Fibroblast of lung (primary cell): Measurements from ENCODE around the gene UGT1A1.

ENCODE experiments used
- CTCF ChIP-seq, 2 donors: IDR thresholded peaks in 1 of 2; conservative IDR thresholded peaks in 1 of 2; 1 replicate in 1 of 2; 2 replicates in 1 of 2; pipeline ENCODE4 v1.5.1; 2011 to 2012; ENCODE audit warnings: low read length in 2 of 2, control low read depth in 1 of 2, inconsistent platforms in 1 of 2, low read depth in 1 of 2, mild to moderate bottlenecking in 1 of 2
- EZH2 ChIP-seq: IDR thresholded peaks from 2 replicates; pipeline ENCODE4 v1.5.1; 2012; ENCODE audit warnings: low read length, control low read depth, mild to moderate bottlenecking; ENCODE audit errors: missing control alignments

GRCh38 chr2:233816334-233816733 lies 56.3 kb downstream of the UGT1A1 start:
- TF ChIP-seq CTCF (conservative IDR thresholded peaks at IDR 0.05 in 1 of 2, IDR thresholded peaks at IDR 0.05 in 1 of 2; ENCODE audit: low read depth in 1 of 2, low read length in 2 of 2) (no peak), EZH2 (no peak)
